HG03175 (cell line): ENCODE data around the gene HIVEP2.

ENCODE experiments used
- ATAC-seq: cut with Tn5 transposase; IDR thresholded peaks from one replicate; pipeline ENCODE4 v1.9.1; 2021; ENCODE audit warnings: mild to moderate bottlenecking, moderate library complexity; ENCODE audit not compliant: unreplicated experiment

The HIVEP2 gene

DNA sequence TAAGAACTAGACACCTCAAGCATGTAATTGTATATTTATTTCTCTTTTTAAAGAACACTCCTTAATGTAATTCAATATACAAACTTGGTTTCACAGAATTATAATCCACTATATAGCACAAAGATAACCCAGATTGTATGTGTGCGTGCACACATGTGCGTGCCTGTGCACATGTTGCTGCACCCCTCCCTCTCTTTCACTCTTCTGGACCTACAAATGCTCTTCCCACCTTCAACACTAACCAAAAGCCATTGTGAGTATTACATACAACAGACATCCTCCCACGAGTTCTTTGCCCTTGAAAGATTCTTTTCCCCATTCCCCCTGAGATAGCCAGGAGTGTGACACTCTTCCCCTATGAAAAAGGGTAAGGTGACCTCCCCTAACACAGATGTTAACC lies 193.5 kb downstream of the HIVEP2 start:
- no peak for ATAC-seq

DNA sequence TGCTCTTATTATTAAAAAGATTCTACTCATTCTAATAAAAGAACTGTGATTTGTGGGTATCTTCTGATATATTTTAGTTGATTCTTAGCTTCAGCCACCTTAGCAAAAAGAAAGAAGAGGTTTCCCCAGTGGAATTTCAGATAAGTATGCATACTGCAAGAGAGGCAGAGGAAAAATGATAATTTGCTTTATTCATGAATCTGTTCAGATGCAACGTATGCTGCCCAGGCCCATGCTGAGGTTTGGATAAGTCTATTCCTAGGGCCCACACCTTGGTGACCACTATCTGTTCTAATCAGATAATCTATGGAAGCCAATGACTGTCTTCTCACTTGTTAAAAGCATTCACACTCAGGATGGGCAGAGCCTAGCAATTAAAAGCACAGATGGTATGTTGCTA lies 194.0 kb downstream of the HIVEP2 start:
- ATAC-seq: no peak

DNA sequence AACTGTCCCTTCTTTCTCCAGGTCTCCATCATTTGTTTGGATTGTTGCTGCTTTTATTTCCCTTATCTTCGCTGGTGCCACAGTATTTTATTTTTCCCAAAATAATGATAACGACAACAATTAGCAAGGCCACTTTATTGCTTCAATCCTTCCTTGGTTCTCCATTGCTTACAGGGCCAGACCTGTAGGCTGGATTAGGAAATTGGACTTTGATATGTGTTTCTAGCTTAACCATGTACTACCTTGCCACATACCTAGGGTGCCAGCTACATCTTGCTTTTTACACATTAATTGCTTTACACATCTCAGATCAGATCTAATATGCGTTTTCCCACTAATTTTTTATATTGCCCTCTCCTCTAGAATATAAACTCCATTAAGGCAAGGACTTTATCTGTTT lies 195.4 kb downstream of the HIVEP2 start:
- no peak for ATAC-seq

DNA sequence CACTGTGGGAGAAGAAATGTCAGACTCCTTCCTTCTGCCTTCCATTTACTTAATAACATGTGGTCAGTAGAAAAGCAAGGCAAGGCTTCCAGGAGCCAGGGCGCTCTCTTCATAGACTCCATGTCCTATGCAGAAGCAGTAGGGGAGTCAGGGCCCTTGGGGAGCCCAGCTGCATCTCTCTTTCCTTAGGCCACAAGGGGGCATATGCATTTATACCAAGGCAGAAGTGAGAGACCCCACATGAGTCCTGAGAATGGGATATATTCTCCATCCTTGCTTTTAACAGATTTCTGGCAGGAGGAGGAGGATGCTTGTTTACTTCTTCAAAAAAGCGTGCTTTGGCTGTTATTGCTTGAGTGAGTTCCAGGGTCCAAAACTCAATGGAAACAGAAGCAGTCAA lies 198.5 kb downstream of the HIVEP2 start:
- no peak for ATAC-seq

DNA sequence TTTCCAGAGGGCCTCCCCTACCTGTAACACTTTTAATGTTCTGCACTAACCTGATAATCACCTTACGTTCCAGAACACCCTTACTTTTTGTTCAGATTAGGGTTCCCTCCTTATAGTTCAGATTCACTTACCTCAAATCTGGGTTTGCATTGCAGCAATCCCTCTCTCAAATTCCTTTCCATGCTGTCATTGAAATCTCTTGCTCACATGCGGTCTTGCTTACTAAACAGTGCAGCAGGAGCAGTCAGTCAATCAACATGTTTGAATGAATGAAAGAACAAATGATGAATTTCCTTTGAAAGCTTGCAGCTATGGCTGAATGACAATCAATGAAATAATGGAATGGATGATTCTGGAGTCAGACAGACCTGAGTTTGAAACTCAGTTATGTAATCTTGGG lies 200.1 kb downstream of the HIVEP2 start:
- ATAC-seq: no peak

DNA sequence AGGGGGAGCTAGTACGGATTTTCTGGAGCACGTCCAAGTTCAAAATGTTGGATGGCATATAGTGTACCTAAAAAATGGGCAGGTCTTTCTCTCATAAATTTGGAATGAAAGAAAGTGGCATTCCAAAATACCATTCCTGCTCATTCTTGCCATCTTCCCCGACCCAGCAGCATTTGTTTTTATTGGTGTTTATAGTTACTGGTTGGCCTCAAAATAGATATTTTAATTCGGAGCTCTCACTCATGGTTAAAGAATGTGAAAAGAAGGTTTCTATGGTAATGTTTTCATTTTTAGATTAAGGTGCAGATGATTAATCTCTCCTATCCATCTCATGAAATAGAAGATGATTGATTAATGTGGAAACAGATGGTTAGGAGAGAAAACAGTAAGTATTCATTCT lies 204.5 kb downstream of the HIVEP2 start:
- ATAC-seq: no peak

DNA sequence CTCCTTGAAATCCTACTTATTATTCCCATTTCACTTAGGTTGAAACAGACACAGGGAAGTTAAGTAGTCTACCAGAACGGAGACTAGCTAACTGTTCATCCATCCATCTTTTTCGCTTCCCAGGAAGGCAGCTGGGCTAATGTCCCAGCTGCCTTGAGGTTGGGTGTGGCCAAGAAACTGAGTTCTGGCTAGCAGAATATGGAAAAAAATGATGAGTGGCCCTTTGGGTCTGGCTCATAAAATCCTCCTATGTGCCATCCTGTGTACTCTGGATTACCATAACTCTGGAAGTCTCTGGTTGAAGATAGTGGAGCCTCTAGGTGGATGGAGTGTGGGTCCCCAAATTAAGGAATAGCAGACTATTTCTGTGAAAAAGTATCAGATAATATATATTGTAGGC lies 206.2 kb downstream of the HIVEP2 start:
- no peak for ATAC-seq

DNA sequence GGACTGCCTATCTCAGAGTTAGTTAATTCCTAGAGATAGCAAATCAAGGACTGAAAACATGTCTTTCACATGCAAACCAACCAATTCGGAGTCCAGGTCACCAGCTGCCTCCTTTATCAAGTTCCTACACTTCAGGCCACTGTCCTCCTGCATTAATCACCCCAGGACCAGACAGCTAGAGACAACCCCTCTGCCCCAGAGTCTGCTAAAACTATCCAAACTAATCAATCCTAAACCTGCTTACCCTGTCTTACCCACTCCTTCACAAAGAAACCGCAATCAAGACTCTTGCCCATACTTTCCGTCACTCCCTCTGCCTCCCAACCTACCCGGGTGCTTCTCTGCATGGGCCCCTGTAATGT lies 207.0 kb downstream of the HIVEP2 start:
- ATAC-seq: no peak

DNA sequence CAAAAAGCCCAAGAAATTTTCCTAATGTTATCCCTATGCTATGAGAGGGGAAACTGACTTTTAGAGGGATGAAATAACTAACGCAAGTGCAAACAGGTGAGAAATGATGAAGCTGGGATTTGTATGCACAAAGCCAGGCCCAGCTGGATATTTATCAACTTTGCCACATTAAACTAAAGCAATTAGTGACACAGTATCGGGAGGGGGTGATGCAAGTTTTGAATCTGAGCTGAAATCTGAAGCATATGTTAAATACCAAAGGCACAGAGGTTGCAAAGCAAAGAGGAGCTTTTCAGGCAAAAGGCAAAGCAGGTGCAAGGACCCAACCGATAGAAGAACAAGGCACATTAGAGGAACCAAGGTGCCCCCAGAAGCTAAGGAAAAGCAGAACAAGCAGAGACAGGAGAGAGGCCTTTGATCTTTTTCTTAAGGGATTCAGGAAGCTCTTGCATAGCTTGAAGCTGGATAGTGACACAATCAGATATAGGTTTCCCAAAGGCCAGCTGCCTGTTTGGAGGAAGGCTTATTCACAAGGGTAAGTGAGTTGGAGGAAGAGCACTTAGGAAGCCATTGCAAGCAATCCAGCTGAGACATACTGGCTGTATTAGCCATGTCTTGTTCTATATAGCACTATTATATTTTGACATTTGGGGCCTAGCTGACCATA lies 207.5 kb downstream of the HIVEP2 start:
- no peak for ATAC-seq

DNA sequence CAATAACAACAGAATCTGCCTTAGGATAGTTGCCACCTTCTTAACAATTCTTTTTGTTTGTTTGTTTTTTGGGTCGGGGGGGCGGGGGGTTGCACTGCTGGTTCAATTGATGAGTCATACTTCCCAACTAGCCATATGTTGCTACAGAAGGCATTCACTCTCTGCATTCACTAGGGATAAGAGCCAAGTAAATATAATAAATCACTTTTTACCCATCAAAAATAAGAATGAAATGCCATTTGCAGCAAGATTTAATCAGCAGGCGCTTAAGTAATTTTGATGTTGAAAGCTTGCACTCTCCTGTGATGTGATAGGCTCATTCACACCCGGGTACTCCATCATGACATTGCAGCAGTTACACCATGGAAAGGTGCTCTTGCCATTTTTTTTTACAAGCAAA lies 209.8 kb downstream of the HIVEP2 start:
- no peak for ATAC-seq

DNA sequence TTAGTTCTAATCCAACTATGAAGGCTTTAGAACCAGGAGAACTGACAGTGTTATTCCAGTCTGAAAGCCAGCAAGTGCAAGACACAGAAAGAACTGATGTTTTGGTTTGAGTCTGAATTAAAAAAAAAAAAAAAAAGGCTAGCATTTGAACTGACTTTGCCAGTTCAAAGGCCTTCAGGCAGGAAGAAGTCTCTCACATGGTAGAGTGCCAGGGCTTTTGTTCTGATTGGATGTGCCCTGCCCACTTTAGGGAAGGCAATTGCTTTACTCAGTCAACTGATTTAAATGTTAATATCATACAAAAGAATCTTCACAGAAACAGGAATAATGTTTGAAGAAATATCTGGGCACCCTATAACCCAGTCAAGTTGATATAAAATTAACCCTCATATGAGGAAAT lies 212.2 kb downstream of the HIVEP2 start:
- no peak for ATAC-seq

DNA sequence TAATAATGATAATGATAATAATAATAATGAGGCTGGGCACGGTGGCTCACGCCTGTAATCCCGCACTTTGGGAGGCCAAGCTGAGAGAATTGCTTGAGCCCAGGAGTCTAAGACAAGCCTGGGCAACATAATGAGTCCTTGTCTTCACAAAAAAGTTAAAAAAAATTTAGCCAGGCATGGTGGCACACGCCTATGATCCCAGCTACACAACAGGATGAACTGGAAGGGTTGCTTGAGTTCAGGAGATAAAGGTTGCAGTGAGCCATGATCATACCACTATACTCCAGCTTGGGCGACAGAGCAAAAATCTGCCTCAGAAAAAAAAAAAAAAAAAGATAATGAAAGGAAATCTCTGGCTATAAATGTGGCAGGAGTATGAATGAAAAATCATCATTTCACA lies 213.4 kb downstream of the HIVEP2 start:
- ATAC-seq: no peak

DNA sequence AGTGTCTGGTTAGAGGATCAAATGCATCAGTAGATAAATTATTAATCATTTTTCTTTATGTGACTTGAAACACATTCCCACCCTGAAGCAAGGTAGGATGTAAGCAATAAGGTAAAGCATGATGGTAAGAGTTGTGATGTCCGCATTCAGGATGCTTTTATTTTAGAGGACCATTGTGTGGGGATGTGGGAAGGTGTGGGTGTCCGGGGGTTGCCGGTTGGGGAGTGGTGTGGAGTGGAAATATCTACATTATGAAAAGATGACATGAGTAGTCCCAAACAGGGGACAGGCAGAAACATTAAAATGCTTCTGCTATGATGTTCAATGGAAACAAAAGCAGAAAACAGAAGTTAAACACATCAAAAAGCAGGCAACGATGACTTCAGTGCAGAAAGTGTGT lies 215.4 kb downstream of the HIVEP2 start:
- ATAC-seq: no peak

DNA sequence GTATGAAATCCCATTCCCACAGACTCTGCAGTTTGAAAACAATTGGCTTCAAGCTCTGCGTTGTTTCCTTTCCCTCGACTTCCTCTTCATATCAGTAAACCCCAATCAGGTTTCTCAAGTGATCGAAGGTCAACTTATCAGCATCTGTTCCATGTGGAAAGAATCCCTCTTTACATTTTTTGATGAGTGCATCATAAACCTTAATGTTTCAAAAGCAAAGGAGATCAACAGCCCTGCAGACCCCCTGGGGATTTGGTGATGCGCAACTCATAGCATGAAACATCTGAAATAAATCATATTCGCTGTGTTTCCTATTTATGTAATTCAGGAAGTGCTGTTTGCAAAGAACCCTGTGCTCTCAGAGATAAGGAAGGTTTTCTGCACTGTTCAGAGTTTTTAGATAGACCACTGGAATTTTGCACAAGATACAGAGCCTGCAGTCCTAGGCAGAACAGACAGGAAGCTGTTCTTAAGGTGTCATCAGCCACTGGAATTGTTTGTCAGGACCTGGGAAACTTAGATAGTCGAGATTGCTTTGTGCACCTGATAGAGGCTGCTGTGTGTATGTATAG lies 216.0 kb downstream of the HIVEP2 start:
- no peak for ATAC-seq

DNA sequence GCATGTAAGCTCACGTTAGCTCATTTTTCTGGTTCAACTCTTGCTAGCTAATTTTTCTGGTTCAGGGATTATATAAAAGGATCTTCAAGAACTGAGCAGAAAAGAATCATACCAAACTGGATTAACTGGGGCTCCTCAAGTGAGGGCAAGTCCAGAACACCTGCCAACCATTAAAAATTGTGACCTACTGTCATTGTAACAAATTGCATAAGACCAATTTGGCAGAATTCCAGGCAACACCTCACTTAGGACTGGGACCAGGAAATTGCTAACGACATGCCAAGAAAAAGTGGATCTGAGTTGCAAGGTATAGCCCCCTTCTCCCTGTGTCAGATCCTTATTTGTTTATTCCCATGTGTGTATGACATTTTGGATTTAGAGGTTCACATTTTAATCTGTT lies 216.6 kb downstream of the HIVEP2 start:
- ATAC-seq: no peak

DNA sequence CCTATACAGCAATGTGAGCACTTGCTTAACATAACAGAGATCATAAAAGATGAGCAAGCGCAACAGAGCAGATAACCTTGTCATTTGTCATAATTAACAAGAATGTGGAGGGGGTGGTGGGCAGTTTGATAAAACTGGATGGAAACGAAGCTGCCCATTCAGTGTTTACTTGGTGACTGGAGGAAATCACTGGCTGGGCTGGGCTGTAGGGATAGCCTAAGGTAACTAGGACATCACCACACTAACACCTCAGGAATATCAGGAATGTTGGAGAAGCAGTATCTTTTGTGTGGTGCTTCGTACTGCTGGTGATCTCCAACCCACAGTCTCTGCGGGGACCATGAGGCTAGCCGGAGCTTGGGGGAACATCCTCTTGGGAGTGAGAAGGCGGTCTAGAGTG lies 218.4 kb downstream of the HIVEP2 start:
- ATAC-seq: no peak

DNA sequence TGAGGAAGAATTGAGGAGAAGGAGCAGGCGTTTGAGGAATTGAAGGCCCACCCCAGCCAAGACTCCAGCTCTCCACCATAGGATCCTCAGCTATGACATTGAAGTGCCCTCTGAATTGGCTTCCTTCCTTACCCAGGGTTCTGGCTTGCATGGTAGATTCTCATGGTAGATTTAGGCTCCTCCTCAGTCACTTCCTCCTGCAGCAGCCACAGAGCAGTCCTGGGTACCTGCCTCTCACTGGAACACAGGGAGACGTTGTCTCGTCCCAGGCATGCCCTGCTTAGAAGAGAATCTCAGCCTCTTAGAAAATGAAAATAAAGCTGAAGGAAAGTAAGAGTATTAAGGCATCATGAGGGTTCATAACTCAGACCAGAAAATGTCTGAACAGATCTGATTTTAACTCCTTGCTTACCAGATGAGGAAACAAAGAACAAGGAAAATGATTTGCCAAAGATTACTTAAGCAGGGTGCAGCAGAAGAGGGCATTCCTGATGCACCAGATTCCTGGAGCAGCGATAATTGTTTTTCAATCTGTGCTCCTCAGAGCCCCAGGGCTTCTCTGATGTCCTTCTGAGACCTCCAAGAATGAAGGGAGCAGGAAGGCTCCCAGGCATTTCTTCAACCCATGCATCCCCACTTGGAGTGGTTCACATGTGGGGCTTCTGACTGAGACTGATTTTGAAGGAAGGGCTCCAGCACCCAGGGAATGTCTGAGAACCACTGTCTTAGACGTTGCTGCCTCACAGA lies 219.8 kb downstream of the HIVEP2 start:
- ATAC-seq: no peak

DNA sequence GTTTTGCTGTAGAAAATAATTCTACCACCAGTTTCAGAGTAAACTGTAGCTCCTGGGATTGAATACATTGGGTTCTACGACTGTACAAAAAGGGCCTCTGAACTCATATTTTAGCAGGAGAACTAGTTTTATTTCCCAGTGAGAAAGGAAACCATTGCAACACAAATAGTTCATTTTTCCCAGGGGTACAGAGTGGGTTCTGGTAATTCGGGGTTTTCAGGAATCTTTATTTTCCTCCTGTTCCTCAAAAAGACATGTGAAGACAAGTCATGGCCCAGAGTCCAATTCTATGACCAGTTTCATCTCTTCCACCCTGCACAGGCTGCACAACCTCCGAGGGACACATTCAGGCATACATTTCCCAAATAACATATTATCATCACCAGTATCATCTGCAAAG lies 222.1 kb downstream of the HIVEP2 start:
- ATAC-seq: no peak

DNA sequence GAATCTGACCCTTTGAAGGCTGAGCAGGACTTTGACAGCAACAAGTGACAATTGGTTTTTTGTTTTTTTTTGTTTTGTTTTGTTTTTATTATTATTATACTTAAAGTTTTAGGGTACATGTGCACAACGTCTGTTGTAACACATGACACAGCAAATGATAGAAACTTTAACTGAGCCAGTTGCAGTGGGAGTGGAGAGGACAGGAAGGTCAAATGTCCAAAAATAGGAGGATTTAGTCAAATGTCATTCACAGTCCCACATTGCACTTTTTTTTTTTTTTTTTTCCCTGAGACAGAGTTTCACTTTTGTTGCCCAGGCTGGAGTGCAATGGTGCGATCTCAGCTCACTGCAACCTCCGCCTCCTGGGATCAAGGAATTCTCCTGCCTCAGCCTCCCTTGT lies 223.0 kb downstream of the HIVEP2 start:
- no peak for ATAC-seq

DNA sequence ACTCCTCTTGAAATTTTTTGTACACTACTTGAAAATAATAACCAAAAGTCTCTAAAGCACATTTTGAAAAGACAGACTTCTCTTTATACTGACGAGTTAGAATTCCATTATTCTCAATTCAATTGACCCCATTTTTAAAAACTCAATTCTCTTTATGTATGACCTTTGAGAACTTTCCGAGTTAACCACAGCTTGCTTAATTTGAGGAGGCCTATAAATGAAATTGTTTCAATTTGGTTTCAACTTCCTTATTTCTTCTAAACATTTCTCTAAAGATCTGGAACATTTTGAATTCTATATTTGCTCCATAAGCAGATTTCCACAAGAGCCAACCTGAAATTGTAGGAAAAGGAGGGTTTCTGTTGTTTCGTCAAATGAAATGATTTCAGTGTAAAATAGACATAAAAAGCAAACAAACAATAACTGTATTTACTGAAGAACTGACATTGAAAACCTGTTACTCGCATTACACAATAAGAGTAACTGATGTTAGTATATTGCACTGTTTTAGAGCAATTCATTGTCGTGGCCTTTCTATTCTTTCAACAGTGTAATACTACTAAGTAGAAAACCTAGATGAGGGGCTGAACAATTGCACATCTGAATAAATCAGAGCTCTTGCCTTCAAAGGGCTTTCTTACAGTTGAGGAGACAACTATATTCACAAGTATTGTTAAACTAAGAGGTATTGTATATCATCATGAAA lies 223.6 kb downstream of the HIVEP2 start:
- ATAC-seq: no peak

DNA sequence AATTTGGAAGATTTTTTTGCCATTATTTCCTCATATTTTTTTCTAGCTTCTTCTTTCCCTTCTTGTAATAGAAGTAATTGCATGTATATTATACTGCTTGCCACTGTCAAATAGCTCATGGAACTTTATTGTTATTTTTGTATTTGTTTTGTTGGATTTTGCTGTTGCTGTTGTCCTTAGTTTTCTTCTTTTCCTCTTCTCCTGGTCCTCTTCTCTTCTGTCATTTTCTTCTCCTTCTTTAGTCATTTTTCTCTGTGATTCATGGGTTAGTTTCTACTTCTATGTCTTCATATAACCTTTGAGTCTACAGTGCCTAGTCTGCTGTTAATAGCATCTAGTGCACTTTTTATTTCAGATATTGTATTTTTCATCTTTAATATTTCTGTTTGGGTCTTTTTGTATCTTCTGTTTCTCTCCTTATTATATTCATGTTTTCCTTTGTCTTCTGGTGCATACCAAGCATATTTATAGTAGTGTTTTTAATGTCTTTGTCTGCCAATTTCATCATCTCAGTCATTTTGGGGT lies 226.2 kb downstream of the HIVEP2 start:
- ATAC-seq: no peak

DNA sequence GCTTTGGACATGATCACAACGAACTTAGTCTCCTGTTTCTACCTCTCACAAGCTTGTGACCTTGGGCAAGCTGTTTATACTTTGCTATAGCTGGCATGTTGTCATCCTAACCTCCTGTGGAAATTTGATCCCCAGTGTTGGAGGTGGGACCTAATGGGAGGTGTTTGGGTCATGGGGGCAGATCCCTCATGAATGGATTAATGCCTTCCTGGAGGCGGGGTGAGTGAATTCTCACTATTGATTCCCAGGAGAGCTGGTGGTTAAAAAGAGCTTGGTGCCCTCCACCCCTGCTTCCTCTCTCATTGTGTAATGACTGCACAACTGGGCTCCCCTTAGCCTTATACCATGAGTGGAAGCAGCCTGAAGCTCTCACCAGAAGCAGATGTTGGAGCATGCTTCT lies 228.9 kb downstream of the HIVEP2 start:
- ATAC-seq: no peak
